ENCODE data around the gene CDK3. TPM values are rescaled to one million over a fixed set of nuclear protein-coding genes. Genes with fewer than 3 reads are reported as not detected.

The CDK3 gene
- total RNA-seq, 1 experiment from 2014 or later, result 11.9 TPM

GRCh38 chr17:76004750-76005262 lies 4.2 kb downstream of the CDK3 start:
- ATAC-seq, result peak; percentile 46
- peaks cover 15% of the 10 kb centered on the region for H3K4me1 ChIP-seq (ENCODE audit: control insufficient read depth, insufficient read depth, low read length)
- H3K27ac ChIP-seq (ENCODE audit: low read length), result 0 out of 2 replicates have a peak overlapping the region, but pooled peaks have one; percentile 11
- TF ChIP-seq REST (IDR thresholded peaks at IDR 0.05; ENCODE audit: insufficient read depth in 1 of 2, low read depth in 2 of 2, low read length in 1 of 2) (no peak), SIN3A (IDR thresholded peaks at IDR 0.05; ENCODE audit: borderline replicate concordance, insufficient read depth, low read depth, low read length) (no peak), CTCF (IDR thresholded peaks at IDR 0.05) (no peak), TCF7L2 (IDR thresholded peaks at IDR 0.05; ENCODE audit: low read depth, low read length) (no peak), POLR2AphosphoS5 (IDR thresholded peaks at IDR 0.05; ENCODE audit: low read depth, low read length) (no peak)
- in situ Hi-C loops (cut with HindIII; ENCODE audit: low pct_unique_long_range_greater_than_20kb, low sequenced_read_pairs) (no loop called here), intact Hi-C loops (cut with micrococcal nuclease; ENCODE audit: unreplicated experiment) (loop anchor here (5.0 kb wide), 1 partner anchor 98 kb away; no protein-coding TSS in a partner anchor)
- no peaks in the 10 kb centered on the region for H3K36me3 ChIP-seq (ENCODE audit: control insufficient read depth, insufficient read depth, low read length)
- no peaks in the 10 kb centered on the region for H3K9me3 ChIP-seq (ENCODE audit: control insufficient read depth, insufficient read depth, low read depth, low read length)
- H3K4me3 ChIP-seq (ENCODE audit: low read depth in 2 of 2, low read length in 2 of 2), result no peak overlapping the region
- no TSS peak for BruUV-seq (replicated peaks)
- no peak for DNase-seq (ENCODE audit: low read depth, low spot score)
- POLR2A ChIA-PET, result no interaction called here
- H3K27me3 ChIP-seq (ENCODE audit: control insufficient read depth, insufficient read depth, low read length), result no peaks in the 10 kb centered on the region
- CTCF ChIA-PET, result interaction anchor here (0.6 to 2.8 kb wide), 4 partner anchors 10 to 496 kb away, joined by 3 to 9 read pairs (median 4); partner anchors contain the start of gene RHBDF2

GRCh38 chr17:76005263-76006149 lies 4.9 kb downstream of the CDK3 start:
- intact Hi-C loops (cut with micrococcal nuclease; ENCODE audit: unreplicated experiment), result no loop called here
- in situ Hi-C loops (cut with HindIII; ENCODE audit: low pct_unique_long_range_greater_than_20kb, low sequenced_read_pairs), result no loop called here
- Histone ChIP-seq H3K4me1 (ENCODE audit: control insufficient read depth, insufficient read depth, low read length) (peaks cover 15% of the 10 kb centered on the region), H3K4me3 (ENCODE audit: low read depth in 2 of 2, low read length in 2 of 2) (no peak overlapping the region), H3K9me3 (ENCODE audit: control insufficient read depth, insufficient read depth, low read depth, low read length) (no peaks in the 10 kb centered on the region), H3K36me3 (ENCODE audit: control insufficient read depth, insufficient read depth, low read length) (no peaks in the 10 kb centered on the region), H3K27ac (ENCODE audit: low read length) (no peak overlapping the region), H3K27me3 (ENCODE audit: control insufficient read depth, insufficient read depth, low read length) (no peaks in the 10 kb centered on the region)
- ATAC-seq (peak; percentile 77), DNase-seq (ENCODE audit: low read depth, low spot score) (peak; percentile 15)
- POLR2A ChIA-PET, result no interaction called here
- CTCF ChIA-PET, result interaction anchor here (0.5 to 2.8 kb wide), 6 partner anchors 9 to 821 kb away, joined by 3 to 9 read pairs (median 4); partner anchors contain the start of genes RHBDF2 and TRIM47
- TF ChIP-seq POLR2AphosphoS5 (IDR thresholded peaks at IDR 0.05; ENCODE audit: low read depth, low read length) (no peak), TCF7L2 (IDR thresholded peaks at IDR 0.05; ENCODE audit: low read depth, low read length) (no peak), CTCF (IDR thresholded peaks at IDR 0.05) (peak; percentile 93)
- no TSS peak for BruUV-seq (replicated peaks)
